Endothelial cell of umbilical vein (primary cell): ENCODE measurements around the gene KPNA5.

Experiments used
- MYC ChIP-seq: IDR thresholded peaks from one replicate; pipeline ENCODE4 v1.6.1; 2011; ENCODE audit warnings: mild to moderate bottlenecking, low read depth, low read length
- POLR2A ChIP-seq: IDR thresholded peaks from 2 replicates; pipeline ENCODE4 v1.6.1; 2012; ENCODE audit warnings: low read depth, mild to moderate bottlenecking, control low read depth, low read length
- TF ChIP-seq, protein P1 (sequence below), 2 donors: IDR thresholded peaks; 1 replicate in 1 of 2; 2 replicates in 1 of 2; pipeline ENCODE4 v1.5.1; 2011; ENCODE audit warnings: low read length in 2 of 2, mild to moderate bottlenecking in 2 of 2, moderate library complexity in 2 of 2, control low read depth in 1 of 2, inconsistent platforms in 1 of 2, low read depth in 1 of 2; ENCODE audit not compliant: insufficient read depth in 1 of 2; ENCODE audit errors: extremely low read depth in 1 of 2

DNA sequence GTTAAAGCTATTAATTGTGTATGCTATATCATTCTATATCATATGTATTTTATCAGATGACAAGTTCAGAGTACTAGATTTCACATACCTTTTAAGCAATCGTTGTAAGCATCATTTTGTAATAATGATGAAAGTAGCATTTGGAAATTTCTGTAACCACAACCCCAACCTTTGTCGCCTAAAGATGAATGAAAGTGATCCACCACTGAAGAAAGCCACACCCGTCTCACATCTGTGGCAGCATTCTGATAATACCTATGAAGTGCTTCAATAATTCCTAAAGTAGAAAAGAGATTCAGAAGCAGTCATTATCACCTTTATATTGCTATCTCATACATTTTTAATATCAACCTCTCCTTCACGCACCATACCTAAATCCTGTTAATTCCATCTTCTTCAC, 29.1 kb upstream of the KPNA5 start:
- no peak for TF ChIP-seq MYC
- TF ChIP-seq, protein P1, sequence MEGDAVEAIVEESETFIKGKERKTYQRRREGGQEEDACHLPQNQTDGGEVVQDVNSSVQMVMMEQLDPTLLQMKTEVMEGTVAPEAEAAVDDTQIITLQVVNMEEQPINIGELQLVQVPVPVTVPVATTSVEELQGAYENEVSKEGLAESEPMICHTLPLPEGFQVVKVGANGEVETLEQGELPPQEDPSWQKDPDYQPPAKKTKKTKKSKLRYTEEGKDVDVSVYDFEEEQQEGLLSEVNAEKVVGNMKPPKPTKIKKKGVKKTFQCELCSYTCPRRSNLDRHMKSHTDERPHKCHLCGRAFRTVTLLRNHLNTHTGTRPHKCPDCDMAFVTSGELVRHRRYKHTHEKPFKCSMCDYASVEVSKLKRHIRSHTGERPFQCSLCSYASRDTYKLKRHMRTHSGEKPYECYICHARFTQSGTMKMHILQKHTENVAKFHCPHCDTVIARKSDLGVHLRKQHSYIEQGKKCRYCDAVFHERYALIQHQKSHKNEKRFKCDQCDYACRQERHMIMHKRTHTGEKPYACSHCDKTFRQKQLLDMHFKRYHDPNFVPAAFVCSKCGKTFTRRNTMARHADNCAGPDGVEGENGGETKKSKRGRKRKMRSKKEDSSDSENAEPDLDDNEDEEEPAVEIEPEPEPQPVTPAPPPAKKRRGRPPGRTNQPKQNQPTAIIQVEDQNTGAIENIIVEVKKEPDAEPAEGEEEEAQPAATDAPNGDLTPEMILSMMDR (IDR thresholded peaks at IDR 0.05; ENCODE audit: extremely low read depth in 1 of 2, insufficient read depth in 1 of 2, low read depth in 1 of 2, low read length in 2 of 2): no peak
- no peak for TF ChIP-seq POLR2A
